ENCODE results near the gene SETDB2.
A peak's percentile ranks its signal among the peaks of the same experiment; 100 is the strongest.

The SETDB2 gene

GRCh38 chr13:49428041-49428763 is 15.9 kb upstream of the SETDB2 start:
- H3K27ac ChIP-seq = no peak overlapping the region
- DNase-seq (ENCODE audit: low read depth, low spot score) = no peak

DNA sequence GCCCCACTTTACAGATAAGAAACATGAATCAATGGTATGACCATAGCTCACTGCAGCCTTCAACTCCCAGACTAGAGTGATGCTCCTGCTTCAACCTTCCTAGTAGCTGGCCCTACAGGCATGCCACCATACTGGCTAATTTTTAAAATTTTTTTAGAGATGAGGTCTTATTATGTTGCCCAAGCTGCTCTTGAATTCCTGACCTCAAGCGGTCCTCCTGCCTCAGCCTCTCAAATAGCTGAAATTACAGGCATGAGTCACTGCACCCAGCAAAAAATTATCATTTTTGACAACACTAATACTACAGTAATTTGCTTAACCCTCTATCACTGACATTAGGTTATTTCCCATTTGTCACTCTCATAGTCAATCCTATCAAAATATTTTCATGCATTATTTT is 15.0 kb upstream of the SETDB2 start:
- H3K27ac ChIP-seq = no peak overlapping the region
- no peak for DNase-seq (ENCODE audit: low read depth, low spot score)

DNA sequence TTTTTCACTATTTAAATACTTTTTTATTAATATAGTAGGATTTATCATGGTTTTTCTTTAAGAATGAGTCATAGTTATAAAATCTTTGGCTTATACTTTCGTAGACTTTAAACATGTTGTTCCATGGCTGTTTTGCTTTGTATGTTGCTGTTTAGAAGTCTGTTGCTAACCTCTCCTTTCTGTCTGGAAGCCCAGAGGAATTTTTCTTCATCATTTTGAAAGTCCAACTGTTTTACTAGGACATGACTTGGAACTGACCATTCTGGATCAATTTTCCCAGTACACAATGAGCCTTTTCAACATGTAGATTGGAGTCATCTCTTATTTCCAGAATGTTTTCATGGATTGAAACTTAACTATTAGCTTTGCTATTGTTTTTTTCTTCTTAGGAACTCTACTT is 8.1 kb upstream of the SETDB2 start:
- no peak for DNase-seq (ENCODE audit: low read depth, low spot score)
- no peak overlapping the region for H3K27ac ChIP-seq

- H3K27ac ChIP-seq = no peak overlapping the region
- no peak for DNase-seq (ENCODE audit: low read depth, low spot score)
Measured at GRCh38 chr13:49436890-49437289, 7.2 kb upstream of the SETDB2 start.

DNA sequence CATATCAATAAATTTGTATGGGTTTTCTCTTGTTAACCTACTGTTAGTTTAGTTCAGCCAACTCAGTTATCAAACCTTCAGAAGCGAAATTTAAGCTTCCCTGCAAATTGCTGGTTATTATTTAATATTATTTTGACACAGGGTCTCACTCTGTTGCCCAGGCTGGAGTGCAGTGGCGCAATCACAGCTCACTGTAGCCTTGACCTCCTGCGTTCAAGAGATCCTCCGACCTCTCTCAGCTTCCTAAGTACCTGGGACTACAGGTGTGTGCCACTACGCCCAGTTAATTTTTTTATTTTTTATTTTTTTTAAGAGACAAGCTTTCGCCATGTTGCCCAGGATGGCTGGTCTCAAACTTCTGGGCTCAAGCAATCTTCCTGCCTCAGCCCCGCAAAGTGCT is 6.4 kb upstream of the SETDB2 start:
- H3K27ac ChIP-seq = no peak overlapping the region

GRCh38 chr13:49439609-49440008 is 4.5 kb upstream of the SETDB2 start:
- no peak overlapping the region for H3K27ac ChIP-seq
- DNase-seq (ENCODE audit: low read depth, low spot score) = no peak

More for the DNA sequence above, 6.4 kb upstream of the SETDB2 start:
- DNase-seq (ENCODE audit: low read depth, low spot score) = no peak

DNA sequence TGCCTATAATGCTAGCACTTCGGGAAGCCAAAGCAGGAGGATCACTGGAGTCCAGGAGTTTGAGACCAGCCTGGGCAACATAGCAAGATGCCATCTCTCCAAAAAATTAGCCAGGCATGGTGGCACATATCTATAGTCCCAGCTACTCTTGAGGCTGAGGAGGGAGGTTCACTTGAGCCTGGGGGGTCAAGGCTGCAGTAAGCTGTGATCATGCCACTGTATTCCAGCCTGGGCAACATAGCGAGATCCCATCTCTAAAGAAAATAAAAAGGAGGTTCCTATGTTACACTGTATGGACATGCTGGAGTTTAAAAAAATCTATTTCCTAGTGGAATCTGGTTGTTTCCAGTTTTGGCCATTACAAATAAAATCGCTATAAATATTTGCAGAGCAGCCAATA is 2.8 kb upstream of the SETDB2 start:
- DNase-seq (ENCODE audit: low read depth, low spot score) = no peak
- no peak overlapping the region for H3K27ac ChIP-seq

GRCh38 chr13:49441846-49442245 is 2.2 kb upstream of the SETDB2 start:
- no peak for DNase-seq (ENCODE audit: low read depth, low spot score)
- H3K27ac ChIP-seq = no peak overlapping the region

GRCh38 chr13:49443357-49443703 is 744 bp upstream of the SETDB2 start:
- peak overlapping the region; percentile 87 for H3K27ac ChIP-seq
- no peak for DNase-seq (ENCODE audit: low read depth, low spot score)

GRCh38 chr13:49444524-49445395 is 686 bp downstream of the SETDB2 start:
- peak; percentile 6 for DNase-seq (ENCODE audit: low read depth, low spot score)
- H3K27ac ChIP-seq = peak overlapping the region; percentile 87

- H3K27ac ChIP-seq = no peak overlapping the region
Measured at GRCh38 chr13:49446473-49446872, 2.4 kb downstream of the SETDB2 start.

GRCh38 chr13:49448753-49449152 is 4.7 kb downstream of the SETDB2 start:
- no peak overlapping the region for H3K27ac ChIP-seq

More at GRCh38 chr13:49446473-49446872, 2.4 kb downstream of the SETDB2 start:
- DNase-seq (ENCODE audit: low read depth, low spot score) = no peak

GRCh38 chr13:49450105-49450819 is 6.2 kb downstream of the SETDB2 start:
- DNase-seq (ENCODE audit: low read depth, low spot score) = no peak
- H3K27ac ChIP-seq = no peak overlapping the region

More at GRCh38 chr13:49448753-49449152, 4.7 kb downstream of the SETDB2 start:
- DNase-seq (ENCODE audit: low read depth, low spot score) = no peak

DNA sequence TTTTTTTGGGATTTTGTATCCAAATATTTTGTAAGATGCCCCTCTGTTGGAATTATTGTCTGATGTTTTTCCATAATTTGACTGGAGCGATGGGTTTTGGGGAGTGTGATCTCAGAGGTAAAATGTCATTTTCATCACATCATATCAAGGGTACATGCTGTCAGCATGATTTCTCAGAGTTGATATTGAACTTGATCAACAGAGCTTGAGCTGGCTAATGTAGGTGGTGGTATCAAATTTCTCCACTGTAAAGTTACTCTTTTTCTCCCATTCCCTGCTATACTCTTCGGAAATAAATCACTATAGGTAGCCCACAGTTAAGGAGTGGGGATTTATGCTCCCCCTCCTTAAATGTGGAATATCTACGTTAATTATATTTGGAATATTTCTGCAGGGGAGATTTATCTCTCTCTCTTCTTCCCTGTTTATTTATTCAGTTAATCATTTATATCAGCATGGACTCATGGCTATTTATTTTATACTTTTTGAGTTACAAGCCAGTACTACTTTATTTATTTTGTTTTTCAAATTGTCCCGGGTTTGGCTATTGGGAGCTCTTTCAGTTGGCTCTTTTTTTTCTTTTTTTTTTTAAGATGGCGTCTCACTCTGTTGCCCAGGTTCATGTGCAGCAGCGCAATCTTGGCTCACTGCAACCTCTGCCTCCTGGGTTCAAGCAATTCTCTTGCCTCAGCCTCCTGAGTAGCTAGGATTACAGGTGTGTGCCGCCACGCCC is 8.8 kb downstream of the SETDB2 start:
- no peak for DNase-seq (ENCODE audit: low read depth, low spot score)
- H3K27ac ChIP-seq = no peak overlapping the region

DNA sequence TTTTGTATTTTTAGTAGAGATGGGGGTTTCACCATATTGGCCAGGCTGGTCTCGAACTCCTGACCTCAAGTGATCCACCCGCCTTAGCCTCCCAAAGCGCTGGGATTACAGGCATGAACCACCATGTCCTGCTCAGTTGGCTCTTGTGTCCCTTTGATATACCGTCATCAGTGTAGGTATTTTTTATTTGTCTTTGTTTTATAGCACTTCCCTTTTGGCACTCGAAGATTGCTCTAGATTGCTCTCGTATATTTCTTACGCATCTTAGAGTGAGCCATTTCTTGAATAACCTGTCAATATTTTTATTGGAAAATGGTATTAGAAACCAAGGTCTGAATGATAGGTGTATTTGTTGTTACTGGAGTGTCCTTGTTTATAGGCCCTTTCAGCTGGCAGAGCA is 9.4 kb downstream of the SETDB2 start:
- no peak overlapping the region for H3K27ac ChIP-seq
- no peak for DNase-seq (ENCODE audit: low read depth, low spot score)

GRCh38 chr13:49454388-49455006 is 10.4 kb downstream of the SETDB2 start:
- DNase-seq (ENCODE audit: low read depth, low spot score) = no peak
- no peak overlapping the region for H3K27ac ChIP-seq

DNA sequence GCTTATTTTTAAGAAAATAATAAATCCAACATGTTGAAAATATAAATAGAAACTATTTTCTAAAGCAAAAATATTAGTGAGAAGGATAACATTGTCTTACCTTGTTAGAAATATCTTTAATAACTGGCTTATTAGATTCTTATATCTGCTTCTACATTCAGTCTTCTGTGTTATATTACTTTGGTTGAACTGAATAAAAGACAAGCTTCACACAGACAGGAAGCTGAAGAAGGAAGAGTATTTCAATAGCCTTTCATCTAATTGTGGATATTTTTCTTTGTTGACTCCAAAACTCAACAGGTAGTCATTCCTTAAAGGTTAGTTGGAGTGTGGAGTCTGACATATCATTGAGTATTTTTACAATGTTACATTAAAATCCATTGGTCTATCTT is 10.9 kb downstream of the SETDB2 start:
- H3K27ac ChIP-seq = no peak overlapping the region
- no peak for DNase-seq (ENCODE audit: low read depth, low spot score)

DNA sequence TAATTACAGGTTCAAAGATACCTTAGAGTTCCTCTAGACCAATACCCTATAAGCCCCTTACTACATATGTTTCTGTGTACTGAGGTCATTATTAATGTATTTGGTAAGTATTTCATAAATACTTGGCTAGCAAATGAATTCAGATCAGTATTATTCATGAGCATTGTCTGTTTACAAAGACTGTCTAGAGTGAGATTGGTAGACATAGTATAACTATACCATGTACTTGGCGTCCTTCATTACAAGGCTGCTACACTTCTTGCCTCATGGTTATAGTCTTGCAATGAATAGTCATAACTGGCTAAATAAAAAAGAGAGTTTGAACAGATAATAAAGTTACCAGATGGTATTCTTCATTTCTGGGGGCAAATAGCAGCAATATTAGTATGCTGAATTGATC is 12.1 kb downstream of the SETDB2 start:
- no peak for DNase-seq (ENCODE audit: low read depth, low spot score)
- H3K27ac ChIP-seq = no peak overlapping the region

- H3K27ac ChIP-seq = no peak overlapping the region
- DNase-seq (ENCODE audit: low read depth, low spot score) = no peak
Measured at GRCh38 chr13:49457221-49457620, 13.1 kb downstream of the SETDB2 start.

DNA sequence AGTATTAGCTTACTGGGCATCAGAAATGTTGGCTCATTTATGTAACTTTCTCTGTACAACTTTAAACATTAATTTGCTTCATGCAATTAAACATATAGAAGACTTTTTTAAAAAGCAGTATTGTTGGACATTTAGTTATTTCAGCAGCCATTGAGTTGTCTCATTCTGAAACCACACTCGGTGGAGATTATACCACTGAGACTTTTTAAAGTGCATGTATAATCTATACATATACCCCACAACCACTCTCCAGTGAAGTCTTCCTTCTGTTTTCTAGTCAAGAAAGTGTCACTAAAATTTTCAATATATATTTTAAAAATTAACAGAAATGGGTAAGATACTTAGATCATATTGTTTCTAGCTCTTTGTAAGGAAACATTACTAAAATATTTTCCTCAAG is 15.5 kb downstream of the SETDB2 start:
- no peak overlapping the region for H3K27ac ChIP-seq
- no peak for DNase-seq (ENCODE audit: low read depth, low spot score)
